CD4-positive, alpha-beta T cell treated with Interleukin-4 for 1 hour (primary cell): ENCODE results near the gene OR1J1.

Experiments
- DNase-seq, 2 donors: peaks; one replicate each; pipeline ENCODE4 v3.0.0-alpha.2; 2020 to 2022

OR1J1 gene

GRCh38 chr9:122444041-122444733 lies 33.5 kb downstream of the OR1J1 start:
- no peak for DNase-seq

DNA sequence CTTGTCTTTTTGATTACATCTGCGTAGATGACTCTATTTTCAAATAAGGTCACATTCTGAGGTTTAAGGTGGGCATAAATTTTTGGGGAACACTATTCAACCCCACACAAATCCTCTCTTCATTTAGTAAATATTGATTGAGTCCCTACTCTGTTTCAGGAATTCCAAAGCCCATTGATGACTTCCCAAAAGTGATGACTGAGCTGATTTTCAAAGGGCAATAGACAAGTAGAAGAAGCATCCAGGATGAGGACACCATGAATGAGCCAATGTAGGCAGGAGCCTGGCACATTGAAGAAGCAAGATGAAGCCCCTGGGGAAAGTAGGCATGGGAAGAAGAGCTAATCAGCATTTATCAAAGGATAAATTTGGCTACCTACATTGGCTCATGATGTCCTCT lies 35.2 kb downstream of the OR1J1 start:
- DNase-seq, result no peak
